NCI-H460 (cell line): ENCODE data around the gene NACC2. TPM values are rescaled to one million over a fixed set of nuclear protein-coding genes. Genes with fewer than 3 reads are reported as not detected.
A peak's percentile ranks its signal among the peaks of the same experiment; 100 is the strongest.
"Not testable (repeated sequence)": the region's sequence is repeated elsewhere in the genome, so short reads cannot be mapped to it uniquely, and the experiment has no call there.

ENCODE experiments used
- DNase-seq: peaks from one replicate; pipeline ENCODE4 v3.0.0-alpha.2; 2016; ENCODE audit warnings: low read depth; ENCODE audit errors: extremely low read depth
- total RNA-seq: library from RNA; depleted of rRNA; stranded (reverse); fragments of >200 nt; shearing (Covaris generic); gene quantifications from 2 replicates; pipeline ENCODE4 v1.2.3, GENCODE V29; 2014

Gene NACC2
- total RNA-seq, 1 experiment from 2014 or later, result 27.0 TPM

GRCh38 chr9:136111190-136111589 is 16.1 kb upstream of the NACC2 start:
- no peak for DNase-seq

GRCh38 chr9:136110082-136111061 is 15.3 kb upstream of the NACC2 start:
- no peak for DNase-seq

DNA sequence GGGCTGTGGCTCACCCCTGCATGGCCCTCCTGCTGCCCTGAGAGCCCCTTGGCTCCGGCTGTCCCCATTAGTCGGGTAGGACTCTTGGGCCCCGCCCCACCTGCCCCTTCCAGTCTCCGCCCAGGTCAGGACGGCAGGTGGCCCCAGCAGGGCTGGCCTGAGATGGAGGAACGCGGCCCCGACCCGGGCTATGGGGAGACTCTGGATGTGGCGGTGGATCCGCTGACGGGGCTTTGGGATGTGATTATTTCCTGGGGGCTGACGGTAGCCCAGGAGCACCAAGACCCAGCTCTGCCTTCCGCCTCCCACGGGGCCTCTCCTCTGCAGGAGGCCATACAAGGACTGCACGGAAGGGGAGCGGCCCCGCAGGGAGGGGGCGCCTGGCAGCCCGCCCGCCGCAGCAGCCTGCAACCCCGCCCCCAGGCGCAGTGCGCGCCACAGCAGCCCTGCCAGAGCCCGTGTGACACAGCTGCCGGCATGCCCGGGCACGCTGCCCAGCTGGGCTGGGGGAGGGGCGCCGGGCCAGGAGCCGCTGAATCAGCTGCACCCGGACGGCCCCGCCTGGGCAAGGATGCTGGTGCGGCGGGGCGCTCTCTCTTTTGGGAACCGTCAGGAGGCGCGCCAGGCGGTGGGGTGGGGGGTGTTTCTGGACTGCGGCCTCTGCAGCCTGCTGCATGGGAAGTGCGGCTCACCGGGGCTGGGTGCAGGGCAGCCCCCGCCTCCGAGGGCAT is 14.4 kb upstream of the NACC2 start:
- peak; percentile 87 for DNase-seq

- DNase-seq, result no peak
Observed at GRCh38 chr9:136108648-136109266, 13.7 kb upstream of the NACC2 start.

- DNase-seq, result no peak
Observed at GRCh38 chr9:136107953-136108647, 13.0 kb upstream of the NACC2 start.

- DNase-seq, result no peak
Observed at GRCh38 chr9:136107155-136107952, 12.3 kb upstream of the NACC2 start.

DNA sequence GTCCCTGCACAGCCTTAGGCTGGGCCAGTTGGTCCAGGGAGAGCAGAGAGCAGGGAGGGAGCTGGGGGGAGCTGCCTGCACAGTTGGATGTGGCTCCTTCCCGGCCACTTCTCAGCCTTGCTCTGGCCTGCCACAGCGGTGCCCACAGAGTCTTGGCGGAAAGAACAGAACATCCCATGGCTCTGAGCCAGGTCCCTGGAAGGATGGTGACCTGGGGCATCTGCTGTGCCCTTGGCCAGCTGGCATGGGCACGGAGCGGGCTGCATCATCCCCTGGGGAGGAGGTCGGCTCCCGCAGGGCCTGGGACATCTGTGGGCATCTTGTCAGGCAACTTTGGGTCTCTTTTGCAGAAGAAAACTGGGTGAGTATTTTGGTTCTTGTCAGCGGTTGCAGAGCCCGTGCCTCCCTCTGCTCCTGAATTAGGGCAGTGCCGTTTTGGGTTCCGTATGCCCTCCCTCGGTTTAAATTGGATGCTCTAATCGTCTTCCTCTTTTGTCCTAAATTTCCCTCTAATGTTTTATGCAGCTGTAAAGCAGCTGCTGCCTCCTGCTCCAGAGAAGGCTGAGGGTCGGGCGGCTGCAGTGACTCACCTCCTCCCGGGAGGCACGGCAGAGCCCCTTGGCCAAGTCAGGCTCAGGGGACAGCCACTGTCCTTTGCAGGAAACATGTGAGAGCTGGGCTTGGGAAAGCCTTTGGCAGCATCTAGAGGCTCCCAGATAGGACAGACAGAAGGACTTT is 10.5 kb upstream of the NACC2 start:
- no peak for DNase-seq

- no peak for DNase-seq
Observed at GRCh38 chr9:136104916-136105315, 9.8 kb upstream of the NACC2 start.

DNA sequence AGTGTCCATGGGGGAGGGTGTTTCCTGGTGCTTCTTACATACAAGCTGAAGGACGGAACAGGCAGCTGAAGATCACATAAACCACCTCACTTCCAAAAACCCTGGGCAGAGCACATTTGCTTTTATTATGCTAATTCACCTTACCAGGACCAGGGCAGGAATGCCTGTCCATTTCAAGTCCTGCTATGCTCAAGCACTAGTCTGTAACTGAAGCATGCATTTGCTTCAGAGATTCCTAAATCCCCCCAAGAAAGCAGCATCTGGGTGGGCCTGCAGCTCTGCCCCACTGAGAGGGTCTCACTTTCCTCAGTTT is 9.4 kb upstream of the NACC2 start:
- no peak for DNase-seq

DNA sequence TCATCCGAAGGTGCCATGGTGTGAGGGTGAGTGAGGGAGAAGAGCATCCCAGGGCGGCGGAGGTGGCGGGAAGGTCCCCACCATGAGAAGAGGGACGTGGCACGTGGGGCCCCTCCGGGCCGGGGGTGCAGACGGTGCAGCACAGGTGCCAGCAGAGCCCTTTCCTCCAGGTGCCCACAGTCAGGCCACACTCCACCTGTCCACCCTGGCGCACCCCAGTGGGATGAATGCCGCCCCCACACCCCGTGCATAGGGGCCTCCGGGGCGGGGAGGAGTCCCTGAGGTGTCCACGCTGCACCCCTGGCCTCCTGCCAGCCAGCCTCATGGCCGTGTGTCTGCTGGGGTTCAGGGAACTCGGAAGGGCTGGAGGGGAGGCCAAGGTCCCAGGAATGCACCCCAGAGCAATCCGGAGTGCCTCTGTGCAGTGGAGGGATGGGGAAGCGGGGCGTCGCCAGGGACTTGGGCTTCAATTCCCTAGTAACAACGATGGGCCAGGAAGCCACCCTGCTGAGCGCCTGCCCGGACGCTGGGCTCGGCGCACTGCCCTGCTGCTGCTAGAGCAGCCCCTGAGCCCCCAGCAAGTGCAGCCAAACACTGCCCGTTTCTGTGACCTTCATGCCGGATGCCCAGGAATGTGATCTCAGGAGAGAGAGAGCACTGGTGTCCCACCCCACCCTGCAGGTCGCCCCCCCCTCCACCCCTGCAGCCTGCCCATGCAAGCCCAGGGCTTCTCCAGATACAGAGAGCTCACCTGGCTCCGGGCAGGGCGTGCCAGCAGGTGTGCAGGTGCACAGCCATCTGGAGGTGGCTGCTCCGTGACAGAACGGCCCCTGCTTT is 8.8 kb upstream of the NACC2 start:
- DNase-seq, result no peak

GRCh38 chr9:136101615-136102074 is 6.6 kb upstream of the NACC2 start:
- DNase-seq, result not testable (repeated sequence)

DNA sequence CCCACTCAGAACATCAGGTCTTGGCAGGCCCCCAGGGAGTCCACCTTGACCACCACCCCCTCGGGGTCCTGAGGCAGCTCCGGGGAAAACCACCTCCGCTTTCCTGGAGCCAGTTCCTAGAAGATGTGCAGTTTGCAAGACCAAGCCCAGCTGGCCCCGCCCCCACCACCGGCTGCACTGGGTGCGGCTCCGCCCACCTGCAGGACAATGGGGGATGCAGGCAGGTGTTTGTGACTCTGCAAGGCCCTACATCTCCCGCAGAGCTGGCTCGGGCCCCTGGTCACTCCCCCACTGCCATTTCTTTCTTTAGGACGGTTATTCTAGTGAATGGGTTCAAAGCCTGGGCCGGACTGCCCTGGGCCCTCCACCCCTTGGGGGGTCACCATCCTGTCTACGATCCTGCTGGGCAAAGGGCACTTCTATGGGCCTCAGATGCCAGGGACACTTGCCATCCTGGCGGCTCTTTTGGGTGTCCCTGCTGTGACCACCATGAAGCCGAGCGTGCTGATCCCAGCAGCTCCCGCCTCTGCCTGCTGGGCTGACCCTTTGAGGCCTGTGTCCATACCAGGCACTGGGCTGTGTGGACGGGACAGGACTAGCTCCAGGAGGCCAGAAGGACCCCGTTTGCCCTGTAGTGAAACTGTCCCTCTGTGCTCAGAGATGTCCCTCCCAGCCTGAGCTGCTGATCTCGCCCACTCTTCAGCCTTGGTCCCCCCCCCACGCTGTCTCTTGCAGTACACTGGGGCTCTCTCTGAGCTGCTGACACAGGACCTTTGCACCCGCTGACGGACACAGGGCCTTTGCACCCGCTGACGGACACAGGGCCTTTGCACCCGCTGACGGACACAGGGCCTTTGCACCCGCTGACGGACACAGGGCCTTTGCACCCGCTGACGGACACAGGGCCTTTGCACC is 5.9 kb upstream of the NACC2 start:
- no peak for DNase-seq

GRCh38 chr9:136099542-136099941 is 4.5 kb upstream of the NACC2 start:
- DNase-seq, result no peak

GRCh38 chr9:136098844-136099243 is 3.8 kb upstream of the NACC2 start:
- no peak for DNase-seq

GRCh38 chr9:136098210-136098609 is 3.1 kb upstream of the NACC2 start:
- no peak for DNase-seq

DNA sequence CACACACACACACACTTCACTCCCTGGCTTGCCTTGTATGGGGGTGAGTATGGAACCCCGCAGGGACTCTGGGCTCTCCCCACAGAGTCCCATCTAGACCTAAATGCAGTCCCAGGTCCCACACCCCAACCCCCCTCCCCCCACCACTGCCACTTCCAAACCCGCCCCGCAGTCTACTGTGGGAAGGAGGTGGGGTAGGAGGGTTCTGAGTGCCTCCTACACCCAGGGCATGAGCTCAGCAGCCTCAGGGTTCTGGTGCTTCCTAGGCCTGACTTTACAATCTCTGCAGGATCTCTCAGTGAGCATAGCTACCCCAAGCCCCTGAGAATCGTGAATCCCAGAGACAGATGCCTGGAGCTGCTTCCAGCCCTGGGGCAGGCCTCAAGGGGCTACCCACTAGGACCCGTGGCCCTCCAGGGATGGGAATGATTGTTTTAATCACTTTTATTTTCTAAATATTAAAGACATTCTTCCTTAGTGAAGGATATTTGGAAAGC is 1.5 kb upstream of the NACC2 start:
- DNase-seq, result no peak
